ENCODE data around the gene GPR37L1. TPM values are rescaled to one million over a fixed set of nuclear protein-coding genes. Genes with fewer than 3 reads are reported as not detected.
"Not testable (repeated sequence)": the region's sequence is repeated elsewhere in the genome, so short reads cannot be mapped to it uniquely, and the experiment has no call there.

The GPR37L1 gene
- polyA plus RNA-seq, 1 donor = 0.04 TPM

- DNase-seq = no peak
Observed at GRCh38 chr1:202107801-202108731, 14.7 kb upstream of the GPR37L1 start.

GRCh38 chr1:202110977-202111376 is 11.7 kb upstream of the GPR37L1 start:
- no peak for DNase-seq

DNA sequence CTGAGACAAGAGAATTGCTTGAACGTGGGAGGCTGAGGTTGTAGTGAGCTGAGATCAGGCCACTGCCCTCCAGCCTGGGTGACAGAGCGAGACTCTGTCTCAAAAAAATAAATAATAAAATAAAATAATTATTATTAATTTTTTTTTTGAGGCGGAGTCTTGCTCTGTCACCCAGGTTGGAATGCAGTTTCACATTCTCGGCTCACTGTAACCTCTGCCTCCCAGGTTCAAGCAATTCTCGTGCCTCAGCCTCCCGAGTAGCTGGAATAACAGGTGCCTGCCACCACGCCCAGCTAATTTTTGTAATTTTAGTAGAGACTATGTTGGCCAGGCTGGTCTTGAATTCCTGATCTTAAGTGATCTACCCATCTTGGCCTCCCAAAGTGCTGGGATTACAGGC is 11.1 kb upstream of the GPR37L1 start:
- DNase-seq = not testable (repeated sequence)

DNA sequence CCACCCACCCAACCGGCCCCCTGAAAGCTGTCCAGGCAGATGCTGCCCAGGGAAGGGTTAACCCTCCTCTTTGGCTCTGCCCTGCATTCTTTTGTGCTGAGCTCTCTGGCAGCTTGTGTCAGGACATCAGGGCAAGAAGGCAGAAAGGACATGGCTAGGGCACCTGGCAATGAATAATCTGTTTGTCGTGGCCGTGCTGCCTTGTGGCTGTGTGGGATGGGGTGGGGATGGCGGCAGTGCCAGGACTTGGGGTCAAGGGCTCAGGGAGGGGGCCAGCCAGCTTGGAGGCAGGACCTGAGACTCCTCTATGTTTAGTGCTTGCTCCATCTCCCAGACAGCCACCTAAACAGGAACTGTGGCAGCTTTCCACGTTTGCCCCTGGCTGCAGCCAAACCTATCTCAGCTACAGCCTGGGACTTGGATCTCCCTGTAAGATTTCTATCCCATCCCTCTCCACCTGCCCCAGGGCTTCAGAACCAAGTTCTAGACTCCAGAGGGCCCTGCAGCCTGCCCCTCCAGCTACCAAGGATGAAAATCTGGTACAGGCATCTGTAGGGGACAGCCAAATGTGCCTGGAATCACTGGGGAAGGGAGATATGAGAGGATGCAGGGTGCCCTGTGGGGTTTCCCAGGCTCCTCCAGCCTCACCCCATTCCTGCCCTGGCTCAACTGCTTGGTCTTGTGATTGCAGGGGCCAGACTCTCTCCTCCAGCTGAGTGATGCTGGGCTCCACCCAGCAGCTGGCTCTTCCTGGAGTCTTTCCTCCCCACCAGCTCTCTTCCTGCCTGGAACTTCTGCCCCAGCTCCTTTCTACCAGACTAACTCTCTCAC is 9.6 kb upstream of the GPR37L1 start:
- DNase-seq = no peak

DNA sequence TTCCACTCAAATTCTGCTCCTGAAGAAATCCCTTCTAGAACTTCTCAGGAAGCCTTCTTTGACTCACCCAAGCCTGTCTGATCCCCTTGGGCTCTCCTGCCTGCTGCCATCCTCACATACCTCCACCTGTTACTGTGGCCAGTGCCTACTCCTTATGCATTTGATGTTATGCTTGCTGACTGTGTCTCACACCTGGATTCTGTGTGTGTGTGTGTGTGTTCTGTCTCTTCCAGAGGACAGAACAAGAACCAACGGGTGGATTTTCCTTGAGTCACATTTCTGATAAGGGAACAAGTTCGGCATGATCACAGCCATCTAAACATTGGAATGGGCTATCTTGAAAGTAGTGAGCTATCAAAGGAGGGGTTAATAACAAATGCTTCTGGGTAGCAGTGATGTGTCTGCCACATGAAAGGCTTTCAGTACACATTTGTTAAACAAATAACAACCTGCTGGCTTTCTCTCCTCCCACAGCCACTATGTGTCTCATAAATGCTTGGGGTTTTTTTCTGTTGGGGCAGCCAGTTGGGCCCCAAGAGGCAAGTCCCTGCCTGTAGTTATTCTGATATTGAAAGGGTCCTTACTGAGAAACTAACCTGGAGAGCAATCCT is 8.9 kb upstream of the GPR37L1 start:
- DNase-seq = no peak

DNA sequence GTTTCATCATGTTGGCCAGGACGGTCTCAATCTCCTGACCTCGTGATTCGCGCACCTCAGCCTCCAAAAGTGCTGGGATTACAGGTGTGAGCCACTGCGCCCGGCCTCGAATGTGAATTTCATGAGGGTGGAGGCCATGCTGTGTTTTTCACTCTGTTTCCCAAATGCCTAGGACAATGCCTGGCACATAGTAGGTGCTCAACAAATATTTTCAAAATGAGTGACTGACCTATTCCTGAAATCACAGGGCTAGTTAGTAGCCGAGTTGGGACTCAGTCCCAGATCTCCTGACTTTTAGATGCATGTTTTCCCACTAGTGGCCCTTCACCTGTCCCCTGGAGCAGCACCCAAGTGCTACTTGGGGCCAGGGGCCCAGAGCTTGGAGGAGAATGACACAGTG is 6.4 kb upstream of the GPR37L1 start:
- DNase-seq = no peak

DNA sequence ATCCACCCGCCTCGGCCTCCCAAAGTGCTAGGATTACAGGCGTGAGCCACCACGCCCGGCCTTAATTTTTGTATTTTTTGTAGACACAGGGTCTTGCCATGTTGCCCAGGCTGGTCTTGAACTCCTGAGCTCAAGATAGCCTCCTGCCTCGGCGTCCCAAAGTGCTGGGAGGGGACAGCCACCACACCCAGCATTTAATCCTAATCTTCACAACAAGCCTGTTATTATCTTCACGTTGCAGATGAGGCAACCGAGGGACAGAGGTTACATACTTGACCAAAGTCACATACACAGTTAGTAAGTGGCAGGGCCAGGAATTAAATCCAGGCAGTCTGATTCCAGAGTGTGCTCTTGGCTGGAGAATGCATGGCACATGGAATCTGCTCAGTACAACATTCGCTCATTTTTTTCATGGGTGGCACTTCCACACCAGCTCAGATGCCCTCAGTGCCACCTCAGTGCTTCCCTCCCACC is 4.8 kb upstream of the GPR37L1 start:
- DNase-seq = no peak

GRCh38 chr1:202121006-202121405 is 1.7 kb upstream of the GPR37L1 start:
- DNase-seq = no peak

- DNase-seq = no peak
Observed at GRCh38 chr1:202123336-202123813, 658 bp downstream of the GPR37L1 start.

- DNase-seq = no peak
Observed at GRCh38 chr1:202124142-202124541, 1.4 kb downstream of the GPR37L1 start.

- DNase-seq = no peak
Observed at GRCh38 chr1:202125611-202126010, 2.9 kb downstream of the GPR37L1 start.

DNA sequence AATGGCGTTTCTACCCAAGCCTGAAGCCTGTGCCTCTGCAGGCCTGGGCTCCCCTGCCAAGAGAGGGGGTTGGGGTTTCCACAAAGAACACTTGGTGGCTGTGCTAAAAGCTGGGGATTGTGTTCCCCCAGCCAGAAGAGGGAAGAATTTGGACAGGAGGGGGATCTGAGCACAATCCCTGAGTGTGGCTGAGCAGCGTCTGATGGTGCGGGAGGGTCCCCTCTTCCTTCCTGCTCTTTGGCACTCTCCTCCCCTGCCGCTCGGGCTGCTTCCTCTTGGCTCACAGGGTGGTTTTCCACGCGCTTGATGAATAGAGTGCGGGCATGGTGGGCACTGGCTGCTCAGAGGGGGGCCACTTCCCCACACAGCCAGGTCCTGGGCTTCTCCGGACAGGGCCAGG is 3.7 kb downstream of the GPR37L1 start:
- DNase-seq = no peak

GRCh38 chr1:202127061-202127460 is 4.3 kb downstream of the GPR37L1 start:
- no peak for DNase-seq

GRCh38 chr1:202127836-202128622 is 5.3 kb downstream of the GPR37L1 start:
- DNase-seq = no peak

- DNase-seq = no peak
Observed at GRCh38 chr1:202129453-202130296, 7.0 kb downstream of the GPR37L1 start.

- no peak for DNase-seq
Observed at GRCh38 chr1:202130297-202130721, 7.6 kb downstream of the GPR37L1 start.

DNA sequence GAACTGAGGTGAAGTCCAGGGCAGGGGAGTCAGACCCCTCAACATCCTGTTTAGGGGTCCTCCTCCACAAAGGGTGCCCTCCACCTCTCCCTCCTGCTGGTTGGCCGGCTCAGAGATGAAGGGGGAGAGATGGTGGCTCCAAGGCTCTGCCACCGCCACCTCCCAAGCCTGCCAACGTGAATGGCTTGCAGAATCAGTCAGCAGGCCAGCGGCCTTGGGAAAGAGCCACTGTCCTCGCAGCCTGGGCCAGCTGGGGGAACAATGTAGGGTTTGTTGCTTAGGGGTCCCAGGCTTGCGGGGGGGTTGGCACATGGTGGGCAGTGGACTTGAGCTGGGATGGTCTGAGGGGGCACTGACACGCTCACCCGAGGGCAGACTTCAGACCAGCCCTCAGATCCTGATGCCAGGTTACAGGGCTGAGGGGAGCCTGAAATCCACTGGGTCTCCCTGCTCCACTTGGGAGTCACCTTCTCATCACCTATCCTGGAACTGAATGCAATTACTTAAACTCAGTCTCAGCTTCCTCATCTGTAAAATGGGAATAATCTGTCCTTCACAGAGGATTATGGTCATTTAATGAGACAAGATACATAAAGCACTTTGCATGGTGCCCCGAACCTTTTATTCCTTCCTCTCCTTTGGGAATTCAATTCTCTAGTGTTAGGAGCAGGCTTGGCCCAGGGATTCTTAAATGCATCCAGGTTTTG is 8.3 kb downstream of the GPR37L1 start:
- no peak for DNase-seq

GRCh38 chr1:202131956-202132821 is 9.5 kb downstream of the GPR37L1 start:
- DNase-seq = peak; percentile 67

DNA sequence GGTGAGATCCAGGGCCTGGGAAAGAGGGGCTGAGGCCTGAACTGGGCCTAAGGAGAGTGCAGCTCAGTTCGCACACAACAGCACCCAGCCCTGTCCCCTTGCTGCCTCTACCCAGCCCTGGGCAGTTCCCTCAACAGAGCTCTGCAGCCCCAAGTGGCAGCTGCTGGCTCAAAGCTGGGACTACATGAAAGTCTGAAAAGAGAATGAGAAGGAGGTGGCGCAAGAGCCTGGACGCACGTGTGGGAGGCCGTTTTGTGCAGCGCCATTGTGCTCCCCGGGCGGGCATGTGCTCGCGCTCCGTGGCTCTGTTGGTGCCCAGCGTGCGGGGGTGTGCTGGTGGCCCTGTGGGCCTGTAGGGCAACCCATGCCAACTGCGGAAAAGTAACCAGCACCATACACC is 10.3 kb downstream of the GPR37L1 start:
- DNase-seq = no peak
